Gastroesophageal sphincter (tissue), 3 donors: Measurements from ENCODE around the gene SERPINE1.

Source experiments
- EP300 ChIP-seq: sonication (generic); formaldehyde crosslinking; IDR thresholded peaks from one replicate; pipeline ENCODE4 v1.6.1; 2017; ENCODE audit warnings: antibody characterized with exemption, mild to moderate bottlenecking
- POLR2A ChIP-seq, 2 donors: fragments of 450-650 bp; IDR thresholded peaks; one replicate each; pipeline ENCODE4 v1.6.1; 2017; ENCODE audit warnings: antibody characterized with exemption in 2 of 2, mild to moderate bottlenecking in 2 of 2, moderate library complexity in 1 of 2
- POLR2AphosphoS5 ChIP-seq: sonication (generic); formaldehyde crosslinking; IDR thresholded peaks from one replicate; pipeline ENCODE4 v1.6.1; 2017; ENCODE audit warnings: antibody characterized with exemption
- TF ChIP-seq, protein P1 (sequence below), 4 experiments: fragments of 200-600 bp in 2 of 4; fragments of 450-650 bp in 2 of 4; sonication (generic) in 1 of 4; IDR thresholded peaks; one replicate each; pipeline ENCODE4 v1.5.1; 2017 to 2019; ENCODE audit warnings: antibody characterized with exemption in 4 of 4, mild to moderate bottlenecking in 2 of 4, moderate library complexity in 2 of 4

DNA sequence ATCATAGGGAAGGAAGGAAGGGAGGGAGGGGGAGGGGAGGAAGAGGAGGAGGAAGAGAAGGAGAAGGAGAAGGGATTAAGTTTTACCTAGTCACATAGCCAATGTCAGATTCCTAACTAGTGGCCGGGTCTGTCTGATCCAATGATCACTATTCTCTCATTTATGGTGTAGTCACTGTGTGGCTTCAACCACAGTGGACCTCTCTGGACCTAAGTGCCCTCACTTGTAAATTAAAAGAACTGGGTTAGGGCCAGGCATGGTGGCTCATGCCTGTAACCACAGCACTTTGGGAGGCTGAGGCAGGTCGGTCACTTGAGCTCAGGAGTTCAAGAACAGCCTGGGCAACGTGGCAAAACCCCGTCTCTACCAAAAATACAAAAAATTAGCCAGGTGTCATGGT, 6.6 kb upstream of the SERPINE1 start:
- TF ChIP-seq, protein P1, sequence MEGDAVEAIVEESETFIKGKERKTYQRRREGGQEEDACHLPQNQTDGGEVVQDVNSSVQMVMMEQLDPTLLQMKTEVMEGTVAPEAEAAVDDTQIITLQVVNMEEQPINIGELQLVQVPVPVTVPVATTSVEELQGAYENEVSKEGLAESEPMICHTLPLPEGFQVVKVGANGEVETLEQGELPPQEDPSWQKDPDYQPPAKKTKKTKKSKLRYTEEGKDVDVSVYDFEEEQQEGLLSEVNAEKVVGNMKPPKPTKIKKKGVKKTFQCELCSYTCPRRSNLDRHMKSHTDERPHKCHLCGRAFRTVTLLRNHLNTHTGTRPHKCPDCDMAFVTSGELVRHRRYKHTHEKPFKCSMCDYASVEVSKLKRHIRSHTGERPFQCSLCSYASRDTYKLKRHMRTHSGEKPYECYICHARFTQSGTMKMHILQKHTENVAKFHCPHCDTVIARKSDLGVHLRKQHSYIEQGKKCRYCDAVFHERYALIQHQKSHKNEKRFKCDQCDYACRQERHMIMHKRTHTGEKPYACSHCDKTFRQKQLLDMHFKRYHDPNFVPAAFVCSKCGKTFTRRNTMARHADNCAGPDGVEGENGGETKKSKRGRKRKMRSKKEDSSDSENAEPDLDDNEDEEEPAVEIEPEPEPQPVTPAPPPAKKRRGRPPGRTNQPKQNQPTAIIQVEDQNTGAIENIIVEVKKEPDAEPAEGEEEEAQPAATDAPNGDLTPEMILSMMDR (IDR thresholded peaks at IDR 0.05), result no peak
- no peak for TF ChIP-seq POLR2A (IDR thresholded peaks at IDR 0.05)
- TF ChIP-seq EP300, result no peak
- no peak for TF ChIP-seq POLR2AphosphoS5
